Rectal smooth muscle tissue (tissue), 1 donor: ENCODE results near the gene OR5J2.
"Not testable (repeated sequence)": the region's sequence is repeated elsewhere in the genome, so short reads cannot be mapped to it uniquely, and the experiment has no call there.

Experiments
- H3K27ac ChIP-seq: one replicate; pipeline ENCODE4 v1.7.0; 2013; ENCODE audit warnings: low read depth, low read length, inconsistent platforms
- H3K27me3 ChIP-seq: one replicate; pipeline ENCODE4 v1.7.0; 2013; ENCODE audit warnings: low read length; ENCODE audit not compliant: control insufficient read depth, insufficient read depth
- H3K36me3 ChIP-seq: one replicate; pipeline ENCODE4 v1.7.0; 2013; ENCODE audit warnings: low read length; ENCODE audit not compliant: control insufficient read depth, insufficient read depth
- H3K4me1 ChIP-seq: one replicate; pipeline ENCODE4 v1.7.0; 2013; ENCODE audit warnings: low read length; ENCODE audit not compliant: control insufficient read depth, insufficient read depth
- H3K4me3 ChIP-seq: one replicate; pipeline ENCODE4 v1.7.0; 2013; ENCODE audit warnings: low read length
- H3K9ac ChIP-seq: one replicate; pipeline ENCODE4 v1.7.0; 2013; ENCODE audit warnings: low read length

OR5J2 gene

DNA sequence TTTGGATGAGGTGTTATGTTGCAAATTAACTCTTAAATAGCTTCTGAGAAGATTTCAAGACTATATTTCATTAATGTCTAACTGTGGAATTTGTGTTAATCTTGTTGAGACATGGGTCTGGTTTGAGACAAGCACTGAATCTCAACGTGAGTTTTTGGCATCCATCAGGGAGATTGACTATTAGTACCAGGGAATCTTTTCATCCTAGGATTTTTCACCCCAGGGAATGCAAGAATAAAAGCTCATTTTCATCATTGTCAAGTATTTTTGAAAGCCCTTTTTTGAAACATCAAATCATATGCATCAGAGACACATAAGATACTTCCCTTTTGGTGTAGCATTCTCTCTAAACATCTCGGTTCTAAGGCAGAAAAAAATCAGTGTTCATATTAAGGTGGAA is 38.1 kb downstream of the OR5J2 start:
- Histone ChIP-seq H3K9ac (no peak overlapping the region), H3K4me1 (no peaks in the 10 kb centered on the region), H3K27me3 (no peaks in the 10 kb centered on the region), H3K4me3 (no peak overlapping the region), H3K36me3 (no peaks in the 10 kb centered on the region), H3K27ac (no peak overlapping the region)

DNA sequence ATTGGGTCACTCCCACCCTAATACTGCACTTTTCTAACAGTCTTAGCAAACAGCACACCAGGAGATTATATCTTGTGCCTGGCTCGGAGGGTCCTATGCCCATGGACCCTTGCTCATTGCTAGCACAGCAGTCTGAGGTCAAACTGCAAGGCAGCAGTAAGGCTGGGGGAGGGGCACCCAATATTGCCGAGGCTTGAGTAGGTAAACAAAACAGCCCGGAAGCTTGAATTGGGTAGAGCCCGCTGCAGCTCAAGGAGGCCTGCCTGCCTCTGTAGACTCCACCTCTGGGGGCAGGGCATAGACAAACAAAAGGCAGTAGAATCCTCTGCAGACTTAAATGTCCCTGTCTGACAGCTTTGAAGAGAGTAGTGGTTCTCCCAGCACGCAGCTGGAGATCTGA is 43.3 kb downstream of the OR5J2 start:
- not testable (repeated sequence) for H3K36me3 ChIP-seq, H3K27ac ChIP-seq, H3K4me3 ChIP-seq, H3K4me1 ChIP-seq, H3K27me3 ChIP-seq, H3K9ac ChIP-seq
